GM21737 (cell line): ENCODE results near the gene COPZ1.
A peak's percentile ranks its signal among the peaks of the same experiment; 100 is the strongest.

Source experiments
- ATAC-seq: cut with Tn5 transposase; IDR thresholded peaks from one replicate; pipeline ENCODE4 v1.9.1; 2021; ENCODE audit warnings: mild to moderate bottlenecking, moderate library complexity; ENCODE audit not compliant: unreplicated experiment

Gene COPZ1

DNA sequence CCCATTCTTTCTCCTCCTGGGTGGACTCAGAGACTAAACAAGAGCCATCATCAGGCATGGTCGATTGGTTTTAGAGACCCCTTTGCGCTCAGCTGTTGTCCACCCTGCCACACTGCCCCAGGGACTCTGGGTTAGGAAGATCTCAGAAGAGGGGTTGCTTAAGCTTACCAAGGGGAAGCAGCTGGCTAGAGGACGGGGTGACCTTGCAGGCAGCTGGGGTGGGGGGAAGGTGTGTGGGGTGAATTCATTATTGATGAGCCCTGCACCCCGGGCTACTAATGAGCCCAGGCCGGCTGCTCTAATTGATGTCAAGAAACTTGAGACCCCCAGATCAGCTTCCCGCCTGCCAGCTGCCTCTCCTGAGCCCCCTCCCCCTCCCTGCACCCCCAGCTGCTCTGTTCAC, 68.3 kb downstream of the COPZ1 start:
- ATAC-seq: no peak

DNA sequence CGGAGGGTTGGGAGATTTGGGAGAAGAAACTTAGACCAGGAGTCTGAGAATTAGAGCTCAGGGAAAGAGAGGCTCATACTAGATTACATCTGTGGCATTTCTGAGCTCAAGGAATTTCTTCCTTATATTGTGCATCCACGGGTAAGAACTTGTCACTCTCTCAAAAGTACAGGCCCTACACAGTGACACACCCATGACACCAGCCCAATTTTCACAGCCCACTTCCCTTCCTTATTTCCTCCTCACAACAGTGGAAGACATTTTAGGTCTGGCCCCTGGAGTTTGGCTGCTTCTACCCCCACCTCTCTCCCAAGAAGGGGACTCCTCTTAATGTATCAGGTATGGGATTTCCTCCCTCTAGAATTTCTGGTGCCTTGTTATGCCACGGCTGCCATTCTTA, 68.8 kb downstream of the COPZ1 start:
- ATAC-seq: no peak

DNA sequence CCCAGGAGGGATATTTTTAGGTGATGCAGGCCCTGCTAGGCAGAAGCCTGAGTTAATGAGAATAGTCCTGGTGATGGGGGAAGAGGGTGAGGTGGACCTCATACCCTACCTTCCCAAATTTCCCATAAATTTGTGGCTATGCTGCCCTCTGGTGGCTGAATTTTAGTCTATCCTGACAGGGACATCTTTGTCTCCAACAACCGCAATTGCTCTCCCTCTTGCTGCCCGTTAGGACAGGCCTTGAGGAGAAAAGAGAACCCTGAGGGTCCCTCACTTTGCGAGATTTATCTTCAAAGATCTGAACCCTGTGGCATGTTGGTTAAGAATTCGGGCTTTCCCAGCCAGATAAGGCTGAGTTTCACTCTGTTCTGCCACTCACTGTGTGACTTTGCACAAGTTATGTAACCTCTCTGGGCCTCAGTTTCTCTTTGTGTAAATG, 69.4 kb downstream of the COPZ1 start:
- no peak for ATAC-seq

DNA sequence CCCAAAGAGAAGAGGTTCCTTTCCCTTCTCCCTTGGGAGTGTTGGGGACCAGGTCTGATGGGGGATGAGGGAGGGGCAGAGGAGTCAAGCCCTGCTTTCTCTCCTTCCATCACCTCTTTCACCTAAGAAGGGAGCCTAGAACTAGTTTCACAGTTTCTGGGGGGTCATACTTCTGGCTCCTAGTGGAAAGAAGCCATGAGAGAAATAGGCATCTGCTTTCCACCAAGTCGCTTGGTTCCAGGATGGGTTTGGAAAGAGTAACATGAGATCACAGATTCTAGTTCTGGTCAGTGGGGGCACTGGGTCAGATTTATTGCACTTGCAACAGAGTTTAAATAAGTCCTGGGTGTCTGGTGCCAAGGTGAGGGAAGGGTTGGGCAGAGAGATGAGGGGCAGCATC, 70.1 kb downstream of the COPZ1 start:
- no peak for ATAC-seq

DNA sequence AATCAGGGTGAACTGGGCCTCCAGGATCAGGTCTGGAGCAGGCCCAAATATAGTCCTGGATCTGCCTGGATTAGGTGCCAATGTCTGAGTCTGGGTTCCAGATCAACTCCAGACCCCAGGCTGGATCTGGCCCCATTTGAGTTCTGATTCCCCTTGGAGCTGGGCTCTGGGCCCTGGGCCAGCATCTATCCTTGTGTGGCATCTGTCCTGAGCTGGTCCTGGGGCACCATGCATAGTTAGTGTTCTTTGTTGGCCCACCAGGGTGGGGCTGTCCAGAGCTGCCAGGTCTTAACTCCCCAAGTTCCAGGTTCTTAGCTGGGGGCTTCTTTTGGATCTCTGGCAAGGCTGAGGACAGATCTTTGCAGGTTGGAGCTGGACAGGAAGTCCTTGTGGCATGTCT, 70.6 kb downstream of the COPZ1 start:
- ATAC-seq: no peak

DNA sequence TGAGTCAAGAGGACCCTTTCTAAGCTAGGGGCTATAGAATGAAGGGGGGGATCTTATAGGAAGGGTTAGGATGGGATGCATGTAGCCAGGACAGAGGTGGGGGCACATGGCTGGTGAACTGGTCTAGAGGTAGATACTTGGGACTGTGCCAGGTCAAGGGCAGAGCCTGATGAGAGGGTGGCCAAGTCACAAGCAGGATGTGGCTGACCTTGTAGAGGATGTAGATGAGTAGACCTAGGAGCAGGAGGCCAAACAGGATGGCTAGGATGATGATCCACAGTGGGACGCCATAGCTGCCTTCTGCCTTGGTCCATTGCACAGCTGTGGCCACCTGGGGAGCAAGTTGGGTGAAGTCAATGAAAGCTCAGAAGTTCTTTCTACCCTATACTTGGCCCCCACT, 72.2 kb downstream of the COPZ1 start:
- no peak for ATAC-seq

DNA sequence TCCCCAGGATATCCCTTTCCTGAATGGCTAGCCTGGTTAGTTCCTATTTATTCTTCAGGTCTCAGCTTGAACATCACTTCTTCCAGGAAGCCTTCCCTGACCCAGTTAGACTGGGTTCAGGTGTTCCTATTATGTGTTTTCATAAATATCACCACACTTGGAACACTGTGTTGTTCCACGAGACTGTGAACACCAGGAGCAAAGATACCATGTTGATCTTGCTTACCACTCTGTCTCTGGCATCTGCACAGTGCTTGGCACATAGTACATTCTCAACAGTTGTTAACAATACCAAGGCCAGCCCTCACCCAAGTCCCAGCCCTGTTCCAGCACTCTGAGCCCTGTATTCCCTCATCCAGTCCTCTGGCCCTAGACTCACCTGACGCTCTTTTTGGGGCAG, 73.3 kb downstream of the COPZ1 start:
- ATAC-seq: no peak

DNA sequence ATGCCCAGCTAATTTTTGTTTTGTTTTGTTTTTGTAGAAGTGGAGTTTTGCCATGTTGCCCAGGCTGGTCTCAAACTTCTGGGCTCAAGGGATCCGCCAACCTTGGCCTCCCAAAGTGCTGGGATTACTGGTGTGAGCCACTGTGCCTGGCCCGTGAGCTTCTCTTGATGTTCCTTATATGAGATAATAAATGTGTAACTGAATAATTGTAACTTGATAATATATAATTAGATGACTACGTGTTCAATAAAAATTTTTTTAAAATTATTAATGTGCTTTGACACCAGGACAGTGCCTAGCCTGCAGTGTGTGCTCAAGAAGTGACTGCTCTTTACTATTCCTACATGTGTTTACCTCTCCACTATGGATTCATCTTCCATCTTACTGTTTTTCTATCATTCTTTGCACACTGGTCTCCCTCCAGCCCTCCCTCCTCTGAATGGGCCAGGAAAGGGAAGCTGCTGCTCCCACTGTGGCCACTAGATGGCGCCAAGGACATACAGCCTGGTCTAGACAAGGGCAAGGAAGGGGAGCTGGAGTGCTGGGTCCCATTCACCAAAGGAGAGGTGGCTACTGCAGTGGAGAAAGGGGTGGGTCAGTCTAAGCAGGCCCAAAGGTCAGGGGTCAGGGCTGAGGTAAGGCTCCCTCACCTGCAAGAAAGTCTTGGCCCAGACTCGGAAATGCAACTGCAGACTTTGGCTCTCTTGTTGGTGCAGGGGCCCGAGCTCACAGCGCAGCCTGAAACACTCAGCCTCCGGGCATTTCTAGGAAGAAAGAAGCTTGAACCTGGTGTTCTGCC, 74.3 kb downstream of the COPZ1 start:
- ATAC-seq: peak; percentile 79

DNA sequence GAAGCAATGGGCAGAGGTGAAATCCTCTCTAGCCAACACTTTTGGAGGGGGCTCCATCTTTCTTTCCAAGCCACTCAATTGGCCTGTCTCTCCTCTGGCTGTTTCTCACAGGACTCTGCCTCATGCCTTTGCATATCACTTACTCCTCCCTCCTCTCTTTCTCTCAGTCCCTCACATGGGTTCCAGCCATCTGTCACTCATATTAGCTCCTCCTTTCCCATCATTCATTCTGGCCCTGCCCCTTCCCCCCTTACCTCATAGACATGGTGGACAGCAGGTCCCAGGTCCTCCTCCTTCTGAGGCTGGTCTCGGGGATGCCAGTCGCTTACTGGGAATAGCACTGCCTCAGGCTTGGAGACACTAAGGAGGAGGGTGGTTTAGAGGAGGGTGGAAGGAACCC, 76.2 kb downstream of the COPZ1 start:
- ATAC-seq: no peak
